SK-N-SH (cell line): ENCODE results near the gene C1QL4.

Experiments
- MEF2A ChIP-seq: IDR thresholded peaks from 2 replicates; pipeline ENCODE4 v1.4.0; 2012; ENCODE audit warnings: low read depth, borderline replicate concordance
- NFIC ChIP-seq: IDR thresholded peaks from 2 replicates; pipeline ENCODE4 v1.4.0; 2012; ENCODE audit warnings: borderline replicate concordance
- SMC3 ChIP-seq: IDR thresholded peaks from 2 replicates; pipeline ENCODE4 v1.6.1; 2012; ENCODE audit warnings: low read depth, low read length, improper control_type of control experiment
- TEAD4 ChIP-seq: IDR thresholded peaks from 2 replicates; pipeline ENCODE4 v1.4.0; 2012; ENCODE audit warnings: mild to moderate bottlenecking, borderline replicate concordance; ENCODE audit not compliant: insufficient read depth
- USF2 ChIP-seq: fragments of 150-350 bp; IDR thresholded peaks from 2 replicates; pipeline ENCODE4 v1.6.1; 2017; ENCODE audit warnings: antibody characterized with exemption, low read length, low read depth, borderline replicate concordance
- TF ChIP-seq, protein P1 (sequence below): fragments of 200-600 bp; sonication (generic); IDR thresholded peaks from 2 replicates; pipeline ENCODE4 v1.6.1; 2017; ENCODE audit warnings: antibody characterized with exemption, mild to moderate bottlenecking, moderate library complexity

DNA sequence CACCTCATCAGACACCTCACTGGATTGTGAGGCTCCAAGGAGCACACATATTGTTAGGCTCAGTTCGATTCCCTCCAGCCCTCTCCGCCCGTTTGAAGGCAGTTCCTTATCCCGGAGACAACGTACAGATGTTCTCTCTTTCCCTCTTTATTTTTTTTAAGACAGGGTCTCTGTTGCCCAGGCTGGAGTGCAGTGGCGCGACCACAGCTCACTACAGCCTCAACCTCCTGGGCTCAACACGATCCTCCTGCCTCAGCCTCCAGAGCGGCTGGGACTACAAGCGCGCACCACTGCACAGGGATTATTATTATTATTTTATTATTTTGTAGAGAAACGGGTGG lies 14.7 kb downstream of the C1QL4 start:
- no peak for TF ChIP-seq MEF2A
- TF ChIP-seq, protein P1, sequence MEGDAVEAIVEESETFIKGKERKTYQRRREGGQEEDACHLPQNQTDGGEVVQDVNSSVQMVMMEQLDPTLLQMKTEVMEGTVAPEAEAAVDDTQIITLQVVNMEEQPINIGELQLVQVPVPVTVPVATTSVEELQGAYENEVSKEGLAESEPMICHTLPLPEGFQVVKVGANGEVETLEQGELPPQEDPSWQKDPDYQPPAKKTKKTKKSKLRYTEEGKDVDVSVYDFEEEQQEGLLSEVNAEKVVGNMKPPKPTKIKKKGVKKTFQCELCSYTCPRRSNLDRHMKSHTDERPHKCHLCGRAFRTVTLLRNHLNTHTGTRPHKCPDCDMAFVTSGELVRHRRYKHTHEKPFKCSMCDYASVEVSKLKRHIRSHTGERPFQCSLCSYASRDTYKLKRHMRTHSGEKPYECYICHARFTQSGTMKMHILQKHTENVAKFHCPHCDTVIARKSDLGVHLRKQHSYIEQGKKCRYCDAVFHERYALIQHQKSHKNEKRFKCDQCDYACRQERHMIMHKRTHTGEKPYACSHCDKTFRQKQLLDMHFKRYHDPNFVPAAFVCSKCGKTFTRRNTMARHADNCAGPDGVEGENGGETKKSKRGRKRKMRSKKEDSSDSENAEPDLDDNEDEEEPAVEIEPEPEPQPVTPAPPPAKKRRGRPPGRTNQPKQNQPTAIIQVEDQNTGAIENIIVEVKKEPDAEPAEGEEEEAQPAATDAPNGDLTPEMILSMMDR = no peak
- TF ChIP-seq SMC3 = no peak
- no peak for TF ChIP-seq TEAD4
- no peak for TF ChIP-seq USF2
- no peak for TF ChIP-seq NFIC
